Spleen (tissue), 11 donors: ENCODE measurements around the gene CD40. TPM values are rescaled to one million over a fixed set of nuclear protein-coding genes. Genes with fewer than 3 reads are reported as not detected.

Experiments
- DNase-seq: peaks from one replicate; pipeline ENCODE4 v3.0.0-alpha.2; 2020
- H3K27ac ChIP-seq, 8 donors: fragments of 200-600 bp; sonication (generic) in 7 of 8; 1 replicate in 4 of 8; 2 replicates in 4 of 8; pipeline versions ENCODE4 v1.5.0 to v1.8.0; 2016 to 2021; ENCODE audit warnings: inconsistent platforms in 4 of 8, mild to moderate bottlenecking in 4 of 8, moderate library complexity in 1 of 8
- H3K27me3 ChIP-seq, 7 donors: fragments of 200-600 bp; sonication (generic) in 6 of 7; replicated peaks in 1 of 7; 1 replicate in 4 of 7; 2 replicates in 3 of 7; pipeline versions ENCODE4 v1.5.0 to v1.8.0; 2016 to 2021; ENCODE audit warnings: inconsistent platforms in 3 of 7, mild to moderate bottlenecking in 1 of 7
- H3K36me3 ChIP-seq, 6 donors: fragments of 200-600 bp; sonication (generic) in 5 of 6; 1 replicate in 4 of 6; 2 replicates in 2 of 6; pipeline versions ENCODE4 v1.5.0 to v1.8.0; 2016 to 2021; ENCODE audit warnings: inconsistent platforms in 2 of 6
- H3K4me1 ChIP-seq, 6 donors: fragments of 200-600 bp; sonication (generic) in 5 of 6; 1 replicate in 3 of 6; 2 replicates in 3 of 6; pipeline versions ENCODE4 v1.5.0 to v1.8.0; 2016 to 2021; ENCODE audit warnings: inconsistent platforms in 3 of 6
- H3K4me3 ChIP-seq, 8 donors: fragments of 200-600 bp; sonication (generic) in 7 of 8; 1 replicate in 4 of 8; 2 replicates in 4 of 8; pipeline versions ENCODE4 v1.5.0 to v1.8.0; 2016 to 2021; ENCODE audit warnings: inconsistent platforms in 4 of 8, mild to moderate bottlenecking in 4 of 8, moderate library complexity in 2 of 8
- H3K9me3 ChIP-seq, 8 donors: fragments of 200-600 bp; sonication (generic) in 7 of 8; 1 replicate in 4 of 8; 2 replicates in 4 of 8; pipeline versions ENCODE4 v1.5.0 to v1.8.0; 2016 to 2021; ENCODE audit warnings: inconsistent platforms in 4 of 8
- CTCF ChIP-seq, 11 experiments: fragments of 200-600 bp in 7 of 11; fragments of 450-650 bp in 4 of 11; sonication (generic) in 4 of 11; IDR thresholded peaks in 8 of 11; conservative IDR thresholded peaks in 3 of 11; 1 replicate in 7 of 11; 2 replicates in 4 of 11; pipeline versions ENCODE4 v1.4.0 to v1.8.0; 2016 to 2021; ENCODE audit warnings: antibody characterized with exemption in 11 of 11, inconsistent platforms in 4 of 11, mild to moderate bottlenecking in 1 of 11
- POLR2A ChIP-seq, 3 donors: fragments of 450-650 bp; IDR thresholded peaks; one replicate each; pipeline ENCODE4 v1.5.1; 2017; ENCODE audit warnings: antibody characterized with exemption in 3 of 3, mild to moderate bottlenecking in 1 of 3
- POLR2AphosphoS5 ChIP-seq, 3 donors: sonication (generic); formaldehyde crosslinking; IDR thresholded peaks; one replicate each; pipeline ENCODE4 v1.5.1; 2017; ENCODE audit warnings: antibody characterized with exemption in 3 of 3
- WGBS, 5 donors: extraction: QIAGEN DNeasy Blood & Tissue Kit in 3 of 5; methylation state at CpG; one replicate each; pipeline versions ENCODE4 v1.1.5 to v1.1.7; 2013 to 2018; 5-methylcytosine and 5-hydroxymethylcytosine counted together
- intact Hi-C: fragments of 100-400 bp; cut with DNase I; formaldehyde crosslinking; loops from one replicate; pipeline ENCODE4 v1.15.0; 2023; ENCODE audit warnings: low total_unique reads
- polyA plus RNA-seq, 3 donors: library from polyadenylated mRNA; stranded (reverse); fragments of 200-250 nt; gene quantifications; one replicate each; pipeline ENCODE4 v1.2.1, GENCODE V29; 2013
- total RNA-seq, 7 donors: library from RNA; depleted of rRNA in 3 of 7; stranded (reverse); fragments of >200 nt in 3 of 7; fragmentation: NEBNext Ultra II Directional in 4 of 7; extraction: Animal tissue kit (Norgen Biotek cat#: 25700) in 4 of 7; gene quantifications; one replicate each; pipeline versions ENCODE4 v1.1.0 to v1.2.1, GENCODE V29; 2016 to 2021
- donor health status: healthy with polysubstance abuse.
- donor health status: DM: no; HTN: no; CAD: no; lungs with moderate emphysema.
- donor health status: DM: no; HTN: no; CAD: no.
- donor health status: Bipolar disorder and iron deficiency.
- donor health status: healthy.
- donor health status: DM: no; HTN: no; CAD: no.
- donor health status: DM: yes; HTN: yes; CAD: no.

Gene CD40
- total and polyA plus RNA-seq, 10 donors = 30.7 to 108 (median 52.9) TPM

DNA sequence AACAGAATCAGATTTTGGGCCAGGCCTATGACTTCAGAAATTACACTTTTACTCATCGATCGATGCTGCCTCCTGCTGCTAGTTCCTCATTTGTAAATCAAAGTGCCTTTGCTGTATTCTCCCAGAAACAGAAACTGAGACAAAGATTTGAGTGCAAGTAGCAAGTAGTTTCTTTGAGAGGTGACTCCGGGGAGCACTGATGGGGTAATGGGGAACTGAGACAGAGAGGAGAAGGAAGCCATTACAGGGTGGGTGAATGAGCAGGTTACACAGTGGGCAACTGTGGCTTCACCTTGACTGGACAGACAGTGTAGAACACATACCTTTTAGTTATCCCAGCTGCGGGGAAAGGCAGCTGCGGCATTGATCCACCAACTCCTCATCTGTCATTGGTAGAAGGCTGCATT is 9.7 kb upstream of the CD40 start:
- Histone ChIP-seq H3K27ac (peak overlapping the region in 7 of 8 donors; percentile 5 to 83 (median 69)), H3K27me3 (peaks cover 0 to 16% (median 0%) of the 10 kb centered on the region in 7 donors), H3K4me1 (peaks cover 4 to 39% (median 21%) of the 10 kb centered on the region in 6 donors), H3K9me3 (no peaks in the 10 kb centered on the region), H3K36me3 (no peaks in the 10 kb centered on the region), H3K4me3 (no peak overlapping the region)
- no peak for DNase-seq
- 48 to 56% (median 49%) methylated on average over 5 of the region's 5 CpGs for WGBS, 5 donors
- intact Hi-C loops = no loop called here
- TF ChIP-seq POLR2A (IDR thresholded peaks at IDR 0.05) (no peak), CTCF (IDR thresholded peaks at IDR 0.05 in 8 of 11, conservative IDR thresholded peaks at IDR 0.05 in 3 of 11) (no peak), POLR2AphosphoS5 (IDR thresholded peaks at IDR 0.05) (no peak)

- DNase-seq = no peak
- H3K36me3 ChIP-seq = no peaks in the 10 kb centered on the region
- H3K27ac ChIP-seq = peak overlapping the region in 7 of 8 donors; percentile 5 to 83 (median 69)
- no peak overlapping the region for H3K4me3 ChIP-seq
- TF ChIP-seq POLR2AphosphoS5 (IDR thresholded peaks at IDR 0.05) = no peak
- no peak for TF ChIP-seq CTCF (IDR thresholded peaks at IDR 0.05 in 8 of 11, conservative IDR thresholded peaks at IDR 0.05 in 3 of 11)
- TF ChIP-seq POLR2A (IDR thresholded peaks at IDR 0.05) = no peak
- peaks cover 4 to 39% (median 21%) of the 10 kb centered on the region in 6 donors for H3K4me1 ChIP-seq
- no peaks in the 10 kb centered on the region for H3K9me3 ChIP-seq
- WGBS, 5 donors = 88 to 92% (median 89%) methylated on average over 11 to 14 of the region's 14 CpGs
- intact Hi-C loops = no loop called here
- H3K27me3 ChIP-seq = peaks cover 0 to 15% (median 0%) of the 10 kb centered on the region in 7 donors
These were observed 9.1 kb upstream of the CD40 start for GRCh38 chr20:46108976-46109375.

DNA sequence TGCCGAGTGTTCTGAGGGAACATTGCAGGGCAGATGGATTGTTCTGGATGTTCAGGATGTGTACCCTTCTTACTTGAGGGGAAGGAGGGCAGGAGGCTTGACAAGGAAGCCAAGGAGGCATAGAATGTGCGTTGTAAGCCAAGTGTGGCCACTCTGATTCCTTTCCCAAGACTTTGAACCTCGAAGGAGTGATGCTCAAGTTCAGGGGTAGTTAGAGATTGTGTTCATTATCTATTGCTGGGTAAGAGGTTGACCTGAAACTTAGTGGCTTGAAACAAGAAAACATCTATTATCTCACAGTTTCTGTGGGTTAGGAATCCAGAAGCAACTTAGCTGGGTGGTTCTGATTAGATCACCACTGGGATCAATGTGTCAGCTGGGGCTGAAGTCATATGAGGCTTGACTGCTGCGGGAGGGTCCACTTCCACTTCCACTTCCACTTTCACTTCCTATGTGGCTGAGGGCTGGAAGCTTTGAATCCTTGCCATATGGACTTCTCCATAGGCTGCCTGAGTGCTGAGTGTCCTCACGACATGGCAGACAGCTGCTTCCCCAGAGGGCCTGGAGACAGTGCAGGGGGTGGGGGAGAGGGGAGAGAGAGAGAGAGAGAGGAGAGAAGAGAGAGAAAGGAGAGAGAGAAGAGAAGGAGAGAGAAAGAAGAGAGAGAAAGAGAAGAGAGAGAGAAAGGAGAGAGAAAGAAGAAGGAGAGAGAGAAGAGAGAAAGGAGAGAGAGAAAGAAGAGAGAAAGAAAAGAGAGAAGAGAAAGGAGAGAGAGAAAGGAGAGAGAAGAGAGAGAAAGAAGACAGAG is 6.9 kb upstream of the CD40 start:
- TF ChIP-seq CTCF (IDR thresholded peaks at IDR 0.05 in 8 of 11, conservative IDR thresholded peaks at IDR 0.05 in 3 of 11) (no peak), POLR2AphosphoS5 (IDR thresholded peaks at IDR 0.05) (peak in 1 of 3 donors; percentile 50)
- peak overlapping the region in 4 of 8 donors; percentile 3 to 48 (median 38) for H3K27ac ChIP-seq
- intact Hi-C loops = no loop called here
- DNase-seq = no peak
- no peaks in the 10 kb centered on the region for H3K36me3 ChIP-seq
- no peaks in the 10 kb centered on the region for H3K9me3 ChIP-seq
- peaks cover 4 to 39% (median 21%) of the 10 kb centered on the region in 6 donors for H3K4me1 ChIP-seq
- no peak overlapping the region for H3K4me3 ChIP-seq
- 38 to 57% (median 48%) methylated on average over 5 of the region's 5 CpGs for WGBS, 5 donors
- peaks cover 0 to 11% (median 0%) of the 10 kb centered on the region in 7 donors for H3K27me3 ChIP-seq

- no peak for DNase-seq
- H3K36me3 ChIP-seq = no peaks in the 10 kb centered on the region
- H3K4me3 ChIP-seq = no peak overlapping the region
- peaks cover 0 to 5% (median 0%) of the 10 kb centered on the region in 7 donors for H3K27me3 ChIP-seq
- intact Hi-C loops = no loop called here
- peaks cover 4 to 43% (median 23%) of the 10 kb centered on the region in 6 donors for H3K4me1 ChIP-seq
- H3K27ac ChIP-seq = peak overlapping the region in 2 of 8 donors; percentile 3 to 40
- TF ChIP-seq CTCF (IDR thresholded peaks at IDR 0.05 in 8 of 11, conservative IDR thresholded peaks at IDR 0.05 in 3 of 11) = no peak
- no peak for TF ChIP-seq POLR2A (IDR thresholded peaks at IDR 0.05)
- TF ChIP-seq POLR2AphosphoS5 (IDR thresholded peaks at IDR 0.05) = no peak
- no peaks in the 10 kb centered on the region for H3K9me3 ChIP-seq
These were observed 6.3 kb upstream of the CD40 start for GRCh38 chr20:46111836-46112212.
